Kasumi-1 (cell line): ENCODE measurements around the gene RARS2.
"Not testable (repeated sequence)": the region's sequence is repeated elsewhere in the genome, so short reads cannot be mapped to it uniquely, and the experiment has no call there.

Experiments used
- DNase-seq, 2 experiments: peaks; one replicate each; lab custom pipeline; 2025; lab: John Stamatoyannopoulos, UW

Gene RARS2

GRCh38 chr6:87589693-87590416, at the start of gene RARS2, which contains the start of gene ORC3:
Gene RARS2 (minus strand): TSS chr6:87589987. CDS start chr6:87589957, 30 bp downstream.
Gene ORC3 (plus strand): TSS chr6:87590135. CDS start chr6:87590169, 34 bp downstream.
- peak; percentile 91 for DNase-seq

- no peak for DNase-seq
Measured at GRCh38 chr6:87639373-87639772, 49.6 kb upstream of the RARS2 start.

GRCh38 chr6:87637106-87637505, 47.3 kb upstream of the RARS2 start:
- no peak for DNase-seq

- DNase-seq: no peak
Measured at GRCh38 chr6:87636315-87636714, 46.5 kb upstream of the RARS2 start.

GRCh38 chr6:87633851-87634250, 44.1 kb upstream of the RARS2 start:
- no peak for DNase-seq

- no peak for DNase-seq
Measured at GRCh38 chr6:87630746-87631145, 41.0 kb upstream of the RARS2 start.

GRCh38 chr6:87628881-87629280, 39.1 kb upstream of the RARS2 start:
- DNase-seq: no peak

GRCh38 chr6:87628424-87628823, 38.6 kb upstream of the RARS2 start:
- no peak for DNase-seq

GRCh38 chr6:87623248-87623647, 33.5 kb upstream of the RARS2 start:
- no peak for DNase-seq

GRCh38 chr6:87618531-87618930, 28.7 kb upstream of the RARS2 start:
- no peak for DNase-seq

- DNase-seq: no peak
Measured at GRCh38 chr6:87617405-87617804, 27.6 kb upstream of the RARS2 start.

GRCh38 chr6:87613018-87613417, 23.2 kb upstream of the RARS2 start:
- not testable (repeated sequence) for DNase-seq

- DNase-seq: no peak
Measured at GRCh38 chr6:87608802-87609201, 19.0 kb upstream of the RARS2 start.

- DNase-seq: no peak
Measured at GRCh38 chr6:87606199-87606598, 16.4 kb upstream of the RARS2 start.

- DNase-seq: no peak
Measured at GRCh38 chr6:87600576-87600975, 10.8 kb upstream of the RARS2 start.

GRCh38 chr6:87590990-87591389, 1.2 kb upstream of the RARS2 start:
- no peak for DNase-seq

- no peak for DNase-seq
Measured at GRCh38 chr6:87590417-87590880, 662 bp upstream of the RARS2 start.

- DNase-seq: no peak
Measured at GRCh38 chr6:87588756-87589407, 905 bp downstream of the RARS2 start.

GRCh38 chr6:87586371-87587077, 3.3 kb downstream of the RARS2 start:
- no peak for DNase-seq

GRCh38 chr6:87583822-87584221, 6.0 kb downstream of the RARS2 start:
- no peak for DNase-seq

- no peak for DNase-seq
Measured at GRCh38 chr6:87575423-87575822, 14.4 kb downstream of the RARS2 start.

- no peak for DNase-seq
Measured at GRCh38 chr6:87574237-87574804, 15.5 kb downstream of the RARS2 start.
